Sigmoid colon (tissue), 7 donors: Measurements from ENCODE around the gene GOLGA8B. TPM values are rescaled to one million over a fixed set of nuclear protein-coding genes. Genes with fewer than 3 reads are reported as not detected.
"Not testable (repeated sequence)": the region's sequence is repeated elsewhere in the genome, so short reads cannot be mapped to it uniquely, and the experiment has no call there.

Experiments
- DNase-seq: peaks from one replicate; pipeline ENCODE4 v3.0.0-alpha.2; 2019
- H3K27ac ChIP-seq, 4 donors: fragments of 200-600 bp; sonication (generic); one replicate each; pipeline ENCODE4 v1.5.1; 2016 to 2019; ENCODE audit warnings: mild to moderate bottlenecking in 1 of 4
- H3K27me3 ChIP-seq, 3 donors: fragments of 200-600 bp; sonication (generic); one replicate each; pipeline ENCODE4 v1.5.1; 2019; ENCODE audit warnings: mild to moderate bottlenecking in 1 of 3
- H3K36me3 ChIP-seq, 4 donors: fragments of 200-600 bp; sonication (generic); one replicate each; pipeline ENCODE4 v1.5.1; 2016 to 2019
- H3K4me1 ChIP-seq, 4 donors: fragments of 200-600 bp; sonication (generic); one replicate each; pipeline ENCODE4 v1.5.1; 2017 to 2019
- H3K4me3 ChIP-seq, 4 donors: fragments of 200-600 bp; sonication (generic); one replicate each; pipeline ENCODE4 v1.5.1; 2017 to 2019; ENCODE audit warnings: mild to moderate bottlenecking in 2 of 4, moderate library complexity in 1 of 4
- H3K9me3 ChIP-seq, 4 donors: fragments of 200-600 bp in 3 of 4; sonication (generic) in 3 of 4; one replicate each; pipeline versions ENCODE4 v1.5.1 to v1.6.1; 2013 to 2019
- EP300 ChIP-seq, 4 donors: sonication (generic); formaldehyde crosslinking; IDR thresholded peaks; one replicate each; pipeline ENCODE4 v1.6.1; 2017; ENCODE audit warnings: antibody characterized with exemption in 4 of 4
- POLR2A ChIP-seq, 2 donors: fragments of 450-650 bp; IDR thresholded peaks; one replicate each; pipeline ENCODE4 v1.6.1; 2016; ENCODE audit warnings: antibody characterized with exemption in 2 of 2, mild to moderate bottlenecking in 2 of 2, moderate library complexity in 2 of 2
- POLR2AphosphoS5 ChIP-seq, 4 donors: sonication (generic); formaldehyde crosslinking; IDR thresholded peaks; one replicate each; pipeline ENCODE4 v1.6.1; 2017; ENCODE audit warnings: antibody characterized with exemption in 4 of 4
- WGBS, 2 donors: extraction: QIAGEN DNeasy Blood & Tissue Kit; methylation state at CpG; one replicate each; pipeline ENCODE4 v1.1.7; 2013; 5-methylcytosine and 5-hydroxymethylcytosine counted together
- intact Hi-C: fragments of 100-400 bp; cut with DNase I; formaldehyde crosslinking; loops from one replicate; pipeline ENCODE4 v1.15.1; 2023
- polyA plus RNA-seq, 3 donors: library from polyadenylated mRNA; stranded (reverse); fragments of 200-250 nt; gene quantifications; one replicate each; pipeline ENCODE4 v1.2.3, GENCODE V29; 2013
- total RNA-seq, 4 donors: library from RNA; depleted of rRNA; stranded (reverse); fragments of >200 nt; gene quantifications; one replicate each; pipeline ENCODE4 v1.1.0, GENCODE V29; 2016
- TF ChIP-seq, protein P1 (sequence below), 4 experiments: fragments of 450-650 bp in 3 of 4; fragments of 200-600 bp in 1 of 4; IDR thresholded peaks; one replicate each; pipeline ENCODE4 v1.5.1; 2016 to 2019; ENCODE audit warnings: antibody characterized with exemption in 4 of 4, mild to moderate bottlenecking in 3 of 4, moderate library complexity in 2 of 4
- donor health status: healthy with polysubstance abuse.
- donor health status: Bipolar disorder and iron deficiency.
- donor health status: healthy.

GOLGA8B gene
- total and polyA plus RNA-seq, 7 donors: 1.2 to 102 (median 57.6) TPM

- intact Hi-C loops: loop anchor here (1.0 to 10.0 kb wide), 3 partner anchors 245 to 523 kb away; partner anchors contain the start of genes EMC7, NOP10, NUTM1 and PGBD4
- TF ChIP-seq, protein P1, sequence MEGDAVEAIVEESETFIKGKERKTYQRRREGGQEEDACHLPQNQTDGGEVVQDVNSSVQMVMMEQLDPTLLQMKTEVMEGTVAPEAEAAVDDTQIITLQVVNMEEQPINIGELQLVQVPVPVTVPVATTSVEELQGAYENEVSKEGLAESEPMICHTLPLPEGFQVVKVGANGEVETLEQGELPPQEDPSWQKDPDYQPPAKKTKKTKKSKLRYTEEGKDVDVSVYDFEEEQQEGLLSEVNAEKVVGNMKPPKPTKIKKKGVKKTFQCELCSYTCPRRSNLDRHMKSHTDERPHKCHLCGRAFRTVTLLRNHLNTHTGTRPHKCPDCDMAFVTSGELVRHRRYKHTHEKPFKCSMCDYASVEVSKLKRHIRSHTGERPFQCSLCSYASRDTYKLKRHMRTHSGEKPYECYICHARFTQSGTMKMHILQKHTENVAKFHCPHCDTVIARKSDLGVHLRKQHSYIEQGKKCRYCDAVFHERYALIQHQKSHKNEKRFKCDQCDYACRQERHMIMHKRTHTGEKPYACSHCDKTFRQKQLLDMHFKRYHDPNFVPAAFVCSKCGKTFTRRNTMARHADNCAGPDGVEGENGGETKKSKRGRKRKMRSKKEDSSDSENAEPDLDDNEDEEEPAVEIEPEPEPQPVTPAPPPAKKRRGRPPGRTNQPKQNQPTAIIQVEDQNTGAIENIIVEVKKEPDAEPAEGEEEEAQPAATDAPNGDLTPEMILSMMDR (IDR thresholded peaks at IDR 0.05): peak; percentile 65 to 77 (median 73)
- peak in 1 of 2 donors; percentile 23 for TF ChIP-seq POLR2A (IDR thresholded peaks at IDR 0.05)
- no peak for TF ChIP-seq EP300 (IDR thresholded peaks at IDR 0.05)
- peak; percentile 74 to 82 (median 80) for TF ChIP-seq POLR2AphosphoS5 (IDR thresholded peaks at IDR 0.05)
- no peaks in the 10 kb centered on the region for H3K9me3 ChIP-seq
- no peaks in the 10 kb centered on the region for H3K36me3 ChIP-seq
- H3K4me1 ChIP-seq: peaks cover 0 to 12% (median 7%) of the 10 kb centered on the region in 4 donors
- H3K27me3 ChIP-seq: no peaks in the 10 kb centered on the region
- DNase-seq: peak; percentile 84
- H3K4me3 ChIP-seq: peak overlapping the region in 2 of 4 donors; percentile 32 to 36
- 17 to 19% methylated on average over 10 of the region's 10 CpGs for WGBS, 2 donors
- H3K27ac ChIP-seq: peak overlapping the region; percentile 42 to 55 (median 48)
Measured at GRCh38 chr15:34588046-34588674, 4.7 kb upstream of the GOLGA8B start.

DNA sequence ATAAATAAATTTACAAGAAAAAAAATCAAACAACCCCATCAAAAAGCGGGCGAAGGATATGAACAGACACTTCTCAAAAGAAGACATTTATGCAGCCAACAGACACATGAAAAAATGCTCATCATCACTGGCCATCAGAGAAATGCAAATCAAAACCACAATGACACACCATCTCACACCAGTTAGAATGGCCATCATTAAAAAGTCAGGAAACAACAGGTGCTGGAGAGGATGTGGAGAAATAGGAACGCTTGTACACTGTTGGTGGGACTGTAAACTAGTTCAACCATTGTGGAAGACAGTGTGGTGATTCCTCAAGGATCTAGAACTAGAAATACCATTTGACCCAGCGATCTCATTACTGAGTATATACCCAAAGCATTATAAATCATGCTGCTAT lies 2.5 kb upstream of the GOLGA8B start:
- H3K4me1 ChIP-seq: peaks cover 0 to 24% (median 19%) of the 10 kb centered on the region in 4 donors
- not testable (repeated sequence) for H3K4me3 ChIP-seq, H3K36me3 ChIP-seq, H3K9me3 ChIP-seq, H3K27ac ChIP-seq, H3K27me3 ChIP-seq, DNase-seq
- WGBS, 2 donors: 77 to 90% methylated on average over 4 of the region's 4 CpGs
- intact Hi-C loops: loop anchor here (10.0 kb wide), 2 partner anchors 481 to 521 kb away; partner anchors contain the start of genes EMC7 and PGBD4

DNA sequence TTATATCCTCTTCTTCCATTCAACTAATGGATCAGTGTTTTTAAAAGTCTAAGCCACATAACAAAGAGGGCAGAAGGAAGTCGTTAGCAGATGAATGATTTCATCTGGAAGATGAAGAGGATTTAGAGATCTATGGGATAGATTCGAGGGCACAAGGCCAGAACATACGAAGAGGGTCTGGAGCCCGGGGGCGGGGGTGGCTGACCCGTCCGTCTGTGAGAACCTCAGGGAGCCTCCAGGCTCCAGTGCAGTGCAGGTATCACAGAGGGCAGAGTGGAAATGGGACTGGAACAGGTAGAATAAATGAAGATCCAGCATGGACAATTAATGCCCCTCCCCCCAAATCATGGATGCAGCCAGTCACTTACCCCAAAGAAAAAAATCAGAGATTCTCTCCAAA lies 1.5 kb upstream of the GOLGA8B start:
- H3K27me3 ChIP-seq: no peaks in the 10 kb centered on the region
- WGBS, 2 donors: 63 to 71% methylated on average over 7 of the region's 7 CpGs
- intact Hi-C loops: loop anchor here (10.0 kb wide), 2 partner anchors 480 to 520 kb away; partner anchors contain the start of genes EMC7 and PGBD4
- no peak overlapping the region for H3K4me3 ChIP-seq
- H3K4me1 ChIP-seq: peaks cover 0 to 24% (median 19%) of the 10 kb centered on the region in 4 donors
- H3K27ac ChIP-seq: no peak overlapping the region
- no peak for DNase-seq
- no peak for TF ChIP-seq POLR2A (IDR thresholded peaks at IDR 0.05)
- TF ChIP-seq EP300 (IDR thresholded peaks at IDR 0.05): no peak
- TF ChIP-seq, protein P1 (IDR thresholded peaks at IDR 0.05): no peak
- TF ChIP-seq POLR2AphosphoS5 (IDR thresholded peaks at IDR 0.05): no peak
- H3K9me3 ChIP-seq: no peaks in the 10 kb centered on the region
- no peaks in the 10 kb centered on the region for H3K36me3 ChIP-seq

DNA sequence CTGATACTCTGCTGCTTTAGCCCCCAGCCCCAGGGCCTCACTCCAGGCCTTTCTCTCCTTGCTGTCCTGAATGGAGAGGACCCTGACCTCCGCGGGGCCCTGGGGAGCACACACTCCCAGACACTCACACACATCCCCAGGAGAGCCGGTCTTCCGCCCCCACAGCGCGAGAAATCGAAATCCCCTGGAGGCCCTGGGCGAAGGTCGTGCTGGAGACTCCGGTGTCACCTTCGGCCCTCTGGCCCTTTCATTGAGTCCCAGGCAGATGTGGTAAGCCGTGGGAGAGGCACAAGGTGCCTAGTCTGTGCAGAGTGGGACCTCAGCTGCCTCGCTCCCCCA lies 848 bp upstream of the GOLGA8B start:
- WGBS, 2 donors: 31 to 42% methylated on average over 13 of the region's 13 CpGs
- no peaks in the 10 kb centered on the region for H3K36me3 ChIP-seq
- TF ChIP-seq, protein P1 (IDR thresholded peaks at IDR 0.05): no peak
- TF ChIP-seq EP300 (IDR thresholded peaks at IDR 0.05): no peak
- TF ChIP-seq POLR2AphosphoS5 (IDR thresholded peaks at IDR 0.05): no peak
- no peak for TF ChIP-seq POLR2A (IDR thresholded peaks at IDR 0.05)
- H3K4me1 ChIP-seq: peaks cover 0 to 24% (median 19%) of the 10 kb centered on the region in 4 donors
- intact Hi-C loops: loop anchor here (10.0 kb wide), 2 partner anchors 479 to 519 kb away; partner anchors contain the start of genes EMC7 and PGBD4
- no peaks in the 10 kb centered on the region for H3K9me3 ChIP-seq
- no peaks in the 10 kb centered on the region for H3K27me3 ChIP-seq
- DNase-seq: no peak
- peak overlapping the region; percentile 60 to 74 (median 72) for H3K4me3 ChIP-seq
- H3K27ac ChIP-seq: no peak overlapping the region

DNA sequence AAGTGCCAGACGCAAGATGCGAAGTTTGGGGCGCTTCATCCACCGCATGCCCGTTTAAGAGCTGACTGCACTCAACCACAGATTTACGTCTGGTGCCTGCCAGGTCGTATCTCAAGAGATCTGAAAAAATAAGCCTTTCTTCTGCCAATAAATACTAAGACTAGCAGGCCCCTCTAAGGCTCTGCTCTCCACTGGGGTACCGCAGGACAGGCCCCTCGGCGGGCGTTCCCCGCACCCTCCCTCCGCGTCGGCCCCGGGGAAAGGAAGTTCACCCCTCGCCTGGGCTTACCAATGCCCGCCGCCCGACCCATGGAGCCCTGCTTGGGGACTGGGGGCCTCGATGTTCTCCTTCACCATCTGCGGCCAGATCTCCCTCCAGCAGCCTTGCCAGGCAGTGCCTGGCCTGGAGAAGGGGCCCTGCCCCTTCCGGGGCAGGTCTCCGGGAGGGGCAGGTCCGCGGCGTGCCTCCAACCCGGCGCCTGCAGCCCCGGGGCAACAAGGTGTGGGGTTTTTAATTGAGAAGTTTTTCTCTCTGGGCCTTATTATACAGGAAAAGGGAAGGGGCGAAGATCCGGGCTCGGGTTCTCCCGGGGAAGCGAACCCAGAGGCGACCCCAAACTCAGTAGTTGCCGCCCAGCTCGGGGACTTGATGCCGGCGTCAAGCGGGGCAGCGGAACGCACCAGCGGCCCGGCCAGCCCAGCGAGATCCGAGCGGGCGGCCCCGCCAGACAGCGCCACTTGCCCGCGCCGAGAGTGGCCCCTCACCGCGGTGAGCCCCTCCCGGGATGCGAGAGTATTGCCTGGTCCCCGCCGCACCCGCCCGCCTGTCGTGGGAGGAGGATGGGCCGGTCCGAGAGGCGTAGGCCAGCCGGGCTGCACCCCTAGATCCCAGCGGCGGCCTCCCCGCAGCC lies 735 bp downstream of the GOLGA8B start:
- H3K4me3 ChIP-seq: peak overlapping the region; percentile 60 to 74 (median 72)
- no peak for TF ChIP-seq POLR2A (IDR thresholded peaks at IDR 0.05)
- TF ChIP-seq POLR2AphosphoS5 (IDR thresholded peaks at IDR 0.05): no peak
- TF ChIP-seq EP300 (IDR thresholded peaks at IDR 0.05): no peak
- 2% methylated on average over 70 of the region's 70 CpGs for WGBS, 2 donors
- H3K36me3 ChIP-seq: no peaks in the 10 kb centered on the region
- no peaks in the 10 kb centered on the region for H3K9me3 ChIP-seq
- peaks cover 0 to 21% (median 18%) of the 10 kb centered on the region in 4 donors for H3K4me1 ChIP-seq
- H3K27me3 ChIP-seq: no peaks in the 10 kb centered on the region
- DNase-seq: no peak
- intact Hi-C loops: loop anchor here (10.0 kb wide), 2 partner anchors 478 to 518 kb away; partner anchors contain the start of genes EMC7 and PGBD4
- peak overlapping the region; percentile 32 to 64 (median 59) for H3K27ac ChIP-seq

DNA sequence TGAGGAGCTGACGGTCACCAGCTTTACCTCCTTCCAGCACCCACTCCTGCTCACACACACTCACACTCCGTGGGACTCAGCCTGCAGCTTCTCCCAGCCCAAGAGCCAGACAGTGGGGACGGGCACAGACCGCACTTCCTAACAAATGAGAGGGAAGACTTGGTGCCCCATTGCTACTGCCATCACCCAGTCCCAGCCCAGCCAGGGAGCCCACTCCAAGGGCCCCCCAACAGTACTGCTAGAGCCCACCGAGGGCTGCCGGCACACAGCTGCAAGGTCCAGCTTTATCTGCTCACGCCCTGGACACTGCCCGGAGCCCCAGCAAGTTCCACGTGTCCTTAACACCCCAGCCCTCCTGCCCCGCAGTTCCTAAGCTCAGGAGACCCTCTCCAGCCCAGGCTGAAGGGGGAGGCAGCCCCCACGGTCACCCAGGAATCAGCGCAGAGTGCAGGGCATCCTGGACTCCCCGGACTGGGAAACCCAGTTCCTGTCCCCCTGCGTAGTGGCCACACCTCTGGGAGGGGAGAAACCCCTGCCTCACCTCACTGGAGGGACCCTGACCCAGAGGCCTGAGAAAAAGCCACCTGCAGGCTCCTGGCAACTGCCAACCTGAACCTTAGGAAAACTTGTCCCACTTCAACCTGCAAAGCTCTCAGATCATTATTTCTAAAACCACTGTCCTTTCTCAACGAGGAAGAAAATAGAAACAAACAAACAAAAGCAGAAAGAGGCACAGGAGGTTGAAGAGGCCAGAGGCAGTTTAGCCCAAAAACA lies 1.6 kb downstream of the GOLGA8B start:
- H3K36me3 ChIP-seq, H3K27me3 ChIP-seq, DNase-seq, H3K27ac ChIP-seq, H3K9me3 ChIP-seq: not testable (repeated sequence)
- H3K4me1 ChIP-seq: peaks cover 0 to 21% (median 18%) of the 10 kb centered on the region in 4 donors
- intact Hi-C loops: loop anchor here (10.0 kb wide), 2 partner anchors 477 to 517 kb away; partner anchors contain the start of genes EMC7 and PGBD4
- peak overlapping the region; percentile 60 to 74 (median 72) for H3K4me3 ChIP-seq
- WGBS, 2 donors: 73 to 82% methylated on average over 14 to 15 of the region's 15 CpGs
